GM12878 (cell line): Measurements from ENCODE around the gene FCRLA.
A peak's percentile ranks its signal among the peaks of the same experiment; 100 is the strongest.

Source experiments
- ATF3 ChIP-seq: IDR thresholded peaks from 2 replicates; pipeline ENCODE4 v1.6.1; 2011; ENCODE audit warnings: low read depth, mild to moderate bottlenecking, low read length, moderate library complexity, borderline replicate concordance; ENCODE audit errors: extremely low read depth
- CREB1 ChIP-seq: IDR thresholded peaks from 2 replicates; pipeline ENCODE4 v1.6.1; 2012; ENCODE audit warnings: low read depth, mild to moderate bottlenecking, inconsistent platforms
- EP300 ChIP-seq, 2 experiments: fragments of 150-350 bp in 1 of 2; IDR thresholded peaks; 2 replicates each; pipeline ENCODE4 v1.6.1; 2011 to 2012; ENCODE audit warnings: low read depth in 2 of 2, low read length in 2 of 2, borderline replicate concordance in 1 of 2, improper control_type of control experiment in 1 of 2, inconsistent platforms in 1 of 2; ENCODE audit not compliant: control insufficient read depth in 1 of 2
- EZH2 ChIP-seq: IDR thresholded peaks from 2 replicates; pipeline ENCODE4 v1.6.1; 2012; ENCODE audit warnings: low read depth, mild to moderate bottlenecking, control low read depth, inconsistent platforms, low read length, borderline replicate concordance; ENCODE audit not compliant: control insufficient read depth
- IKZF1 ChIP-seq: fragments of 450-650 bp; conservative IDR thresholded peaks from 2 replicates; pipeline ENCODE4 v1.6.1; 2017; ENCODE audit warnings: antibody characterized with exemption, mild to moderate bottlenecking
- PAX5 ChIP-seq: IDR thresholded peaks from 2 replicates; pipeline ENCODE4 v1.6.1; 2011; ENCODE audit warnings: low read depth, low read length, borderline replicate concordance
- POLR2A ChIP-seq: IDR thresholded peaks from 2 replicates; pipeline ENCODE4 v1.6.1; 2011; ENCODE audit warnings: low read depth, mild to moderate bottlenecking, low read length
- RAD21 ChIP-seq: IDR thresholded peaks from 2 replicates; pipeline ENCODE4 v1.6.1; 2011; ENCODE audit warnings: mild to moderate bottlenecking, low read depth, low read length, moderate library complexity; ENCODE audit not compliant: insufficient read depth
- SMAD1 ChIP-seq: fragments of 450-650 bp; IDR thresholded peaks from 2 replicates; pipeline ENCODE4 v1.6.1; 2018; ENCODE audit warnings: mild to moderate bottlenecking, low read depth; ENCODE audit not compliant: partially characterized antibody
- ZBTB11 ChIP-seq: fragments of 450-650 bp; formaldehyde crosslinking; IDR thresholded peaks from 2 replicates; pipeline ENCODE4 v1.5.0; 2022; ENCODE audit warnings: mild to moderate bottlenecking, missing genetic modification characterization

- TF ChIP-seq EP300 (IDR thresholded peaks at IDR 0.05; ENCODE audit: borderline replicate concordance in 1 of 2, control insufficient read depth in 1 of 2, low read depth in 2 of 2, low read length in 2 of 2) (no peak), ATF3 (no peak), ZBTB11 (CRISPR knock-in tag) (no peak), PAX5 (no peak), CREB1 (no peak), POLR2A (no peak), RAD21 (peak; percentile 51), SMAD1 (no peak), EZH2 (no peak), IKZF1 (no peak)
Measured at GRCh38 chr1:161763522-161764098, 56.6 kb downstream of the FCRLA start.
